Measurements from ENCODE around the gene TMPRSS4.

GRCh38 chr11:118060869-118061268, 16.0 kb upstream of the TMPRSS4 start:
- TF ChIP-seq CTCF (conservative IDR thresholded peaks at IDR 0.05; ENCODE audit: low read length) (no peak), EZH2phosphoT487 (IDR thresholded peaks at IDR 0.05; ENCODE audit: borderline replicate concordance) (no peak)
